ENCODE measurements around the gene TRAPPC14.
"Not testable (repeated sequence)": the region's sequence is repeated elsewhere in the genome, so short reads cannot be mapped to it uniquely, and the experiment has no call there.

The TRAPPC14 gene

GRCh38 chr7:100189061-100189460, 30.5 kb upstream of the TRAPPC14 start:
- peak; percentile 40; the same call in 1 of the 3 replicates for ATAC-seq
- TF ChIP-seq ISL1 (CRISPR knock-in tag; IDR thresholded peaks at IDR 0.05) (no peak), CSDC2 (CRISPR knock-in tag; IDR thresholded peaks at IDR 0.05) (no peak), SNAI2 (CRISPR knock-in tag; IDR thresholded peaks at IDR 0.05) (no peak), ZNF565 (CRISPR knock-in tag; conservative IDR thresholded peaks at IDR 0.05; ENCODE audit: low read depth) (no peak), ZFP30 (CRISPR knock-in tag; IDR thresholded peaks at IDR 0.05) (no peak), PATZ1 (CRISPR knock-in tag; IDR thresholded peaks at IDR 0.05; ENCODE audit: borderline replicate concordance) (no peak), PPARA (CRISPR knock-in tag; IDR thresholded peaks at IDR 0.05; ENCODE audit: borderline replicate concordance) (no peak), CREB5 (CRISPR knock-in tag; IDR thresholded peaks at IDR 0.05; ENCODE audit: low read depth) (no peak), ZNF8 (CRISPR knock-in tag; IDR thresholded peaks at IDR 0.05) (no peak), ZFP3 (CRISPR knock-in tag; IDR thresholded peaks at IDR 0.05) (no peak), GLIS3 (CRISPR knock-in tag; IDR thresholded peaks at IDR 0.05) (no peak), TSHZ2 (CRISPR knock-in tag; IDR thresholded peaks at IDR 0.05) (no peak), TCF4 (CRISPR knock-in tag; IDR thresholded peaks at IDR 0.05; ENCODE audit: borderline replicate concordance) (no peak), CSRNP3 (CRISPR knock-in tag; IDR thresholded peaks at IDR 0.05) (no peak)

GRCh38 chr7:100185726-100186125, 27.2 kb upstream of the TRAPPC14 start:
- TF ChIP-seq ZNF565 (CRISPR knock-in tag; conservative IDR thresholded peaks at IDR 0.05; ENCODE audit: low read depth) (no peak), SNAI2 (CRISPR knock-in tag; IDR thresholded peaks at IDR 0.05) (no peak), ESRRG (CRISPR knock-in tag; IDR thresholded peaks at IDR 0.05) (no peak), ZFP3 (CRISPR knock-in tag; IDR thresholded peaks at IDR 0.05) (no peak), TSHZ2 (CRISPR knock-in tag; IDR thresholded peaks at IDR 0.05) (no peak), PATZ1 (CRISPR knock-in tag; IDR thresholded peaks at IDR 0.05; ENCODE audit: borderline replicate concordance) (no peak), TOX (CRISPR knock-in tag; IDR thresholded peaks at IDR 0.05; ENCODE audit: borderline replicate concordance) (no peak)
- ATAC-seq: no peak

GRCh38 chr7:100183090-100183489, 24.6 kb upstream of the TRAPPC14 start:
- ATAC-seq: not testable (repeated sequence)

- not testable (repeated sequence) for ATAC-seq
Measured at GRCh38 chr7:100182616-100183015, 24.1 kb upstream of the TRAPPC14 start.

- ATAC-seq: not testable (repeated sequence)
Measured at GRCh38 chr7:100180084-100180483, 21.6 kb upstream of the TRAPPC14 start.

Data from SK-N-SH treated with all-trans-retinoic acid at 6 μM for 48 hours (cell line).